Activated naive CD8-positive, alpha-beta T cell treated with anti-CD3 and anti-CD28 coated beads, Interleukin-2, amount 10 ng/mL, durations not matched to agents 7 days and 5 days (primary cell): ENCODE results near the gene LGALS8. TPM values are rescaled to one million over a fixed set of nuclear protein-coding genes. Genes with fewer than 3 reads are reported as not detected.

Source experiments
- total RNA-seq, 2 experiments: library from RNA; stranded (reverse); gene quantifications; one replicate each; pipeline ENCODE4 v1.2.3, GENCODE V29; 2021

The LGALS8 gene
- total RNA-seq, 2 experiments from 2014 or later: 108 to 112 TPM

Other genes starting within 250 kb of the LGALS8 start
- gene ERO1B, start 242.0 kb upstream of the LGALS8 start, total RNA-seq: 1 to 10 TPM; 8.9 to 9.3 TPM
- 1 to 10 TPM; 3.1 to 3.6 TPM for gene EDARADD, start 129.7 kb upstream of the LGALS8 start, total RNA-seq
- 10 to 100 TPM; 40.1 to 40.5 TPM for gene HEATR1, start 80.5 kb downstream of the LGALS8 start, total RNA-seq
- gene ACTN2, start 162.5 kb downstream of the LGALS8 start, total RNA-seq: not detected